NCI-H1092 (cell line): ENCODE measurements around the gene ZNF579.

ENCODE experiments used
- DNase-seq: peaks from one replicate; lab custom pipeline; 2025; lab: John Stamatoyannopoulos, UW

The ZNF579 gene

DNA sequence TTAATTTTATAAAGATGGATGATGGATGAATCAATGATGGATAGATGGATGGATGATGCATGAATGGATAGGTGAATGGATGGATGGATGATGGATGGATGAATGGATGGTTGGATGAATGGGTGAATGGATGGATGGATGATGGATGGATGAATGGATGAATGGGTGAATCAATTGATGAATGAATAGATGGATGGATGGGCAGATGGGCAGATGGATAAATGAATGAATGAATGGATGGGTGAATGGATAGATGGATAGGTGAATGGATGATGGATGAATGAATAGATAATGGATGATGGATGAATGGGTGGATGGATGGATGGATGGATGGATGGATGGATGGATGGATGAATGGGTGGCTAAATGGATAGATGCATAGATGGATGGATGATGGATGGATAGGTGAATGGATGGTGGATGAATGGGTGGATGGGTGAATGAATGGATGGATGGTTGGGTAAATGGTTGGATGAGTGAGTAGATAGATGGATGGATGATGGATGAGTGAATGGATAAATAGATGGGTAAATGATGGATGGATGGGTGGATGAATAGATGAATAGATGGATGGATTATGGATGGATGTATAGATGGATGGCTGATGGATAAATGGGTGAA is 12.8 kb downstream of the ZNF579 start:
- DNase-seq = no peak

DNA sequence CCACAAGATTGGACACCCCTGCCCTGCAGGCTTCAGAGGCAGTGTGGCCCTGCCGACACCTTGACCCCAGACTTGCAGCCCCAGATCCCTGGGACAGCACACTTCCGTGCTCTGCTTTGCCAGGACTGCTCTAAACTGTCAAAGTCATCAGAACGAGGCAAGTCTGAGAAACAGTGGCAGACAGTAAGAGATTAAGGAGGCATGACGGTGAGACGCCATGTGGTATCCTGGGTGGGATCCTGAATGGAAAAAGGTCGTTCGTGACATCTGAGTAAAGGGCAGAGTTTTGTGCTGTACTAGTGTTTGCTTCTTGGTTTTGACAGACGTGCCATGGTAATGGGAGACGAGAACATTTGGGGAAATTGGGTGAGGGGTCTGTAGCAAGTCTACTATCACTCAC is 13.8 kb downstream of the ZNF579 start:
- no peak for DNase-seq

GRCh38 chr19:55563261-55563690 is 17.4 kb downstream of the ZNF579 start:
- DNase-seq = peak; percentile 35

DNA sequence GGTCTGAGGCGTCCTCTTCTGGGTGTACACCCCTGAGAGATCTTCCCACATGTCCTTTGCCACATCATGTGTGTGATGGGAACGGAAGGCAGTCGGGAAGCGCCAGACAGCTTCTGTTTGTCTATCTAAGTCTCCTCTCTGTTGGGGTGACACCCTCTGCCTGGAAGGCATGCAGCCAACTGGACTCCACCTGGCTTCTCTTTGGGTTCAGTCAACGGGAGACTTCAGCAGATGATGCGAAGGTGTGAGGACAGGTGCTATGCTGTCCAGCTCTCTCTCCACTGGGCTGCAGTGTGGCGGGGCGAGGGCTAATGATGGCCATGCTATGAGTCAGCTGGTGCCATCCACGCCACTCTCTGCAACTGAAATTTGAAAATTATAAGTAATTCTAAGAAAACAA is 21.0 kb downstream of the ZNF579 start:
- no peak for DNase-seq

DNA sequence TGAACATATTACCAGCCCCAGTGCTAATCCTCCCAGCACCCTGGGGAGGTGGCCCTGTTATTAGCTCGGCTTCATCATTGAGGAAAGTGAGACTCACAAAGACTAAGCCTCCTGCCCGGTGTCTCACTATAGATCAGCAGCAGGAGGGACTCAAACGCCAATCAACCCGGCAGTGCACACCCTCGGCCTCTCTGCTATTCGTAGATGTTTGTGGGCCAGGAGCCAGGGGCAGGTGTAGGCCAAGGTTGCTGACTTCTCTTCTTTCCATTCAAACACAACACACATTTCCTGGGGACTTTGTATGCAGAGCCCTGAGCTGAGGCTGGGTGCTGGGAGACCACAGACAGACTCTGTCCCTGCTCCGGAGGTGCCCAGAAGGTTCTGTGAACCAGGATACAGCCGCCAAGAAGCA is 25.9 kb downstream of the ZNF579 start:
- DNase-seq = no peak

- no peak for DNase-seq
Observed at GRCh38 chr19:55554302-55554701, 26.3 kb downstream of the ZNF579 start.

DNA sequence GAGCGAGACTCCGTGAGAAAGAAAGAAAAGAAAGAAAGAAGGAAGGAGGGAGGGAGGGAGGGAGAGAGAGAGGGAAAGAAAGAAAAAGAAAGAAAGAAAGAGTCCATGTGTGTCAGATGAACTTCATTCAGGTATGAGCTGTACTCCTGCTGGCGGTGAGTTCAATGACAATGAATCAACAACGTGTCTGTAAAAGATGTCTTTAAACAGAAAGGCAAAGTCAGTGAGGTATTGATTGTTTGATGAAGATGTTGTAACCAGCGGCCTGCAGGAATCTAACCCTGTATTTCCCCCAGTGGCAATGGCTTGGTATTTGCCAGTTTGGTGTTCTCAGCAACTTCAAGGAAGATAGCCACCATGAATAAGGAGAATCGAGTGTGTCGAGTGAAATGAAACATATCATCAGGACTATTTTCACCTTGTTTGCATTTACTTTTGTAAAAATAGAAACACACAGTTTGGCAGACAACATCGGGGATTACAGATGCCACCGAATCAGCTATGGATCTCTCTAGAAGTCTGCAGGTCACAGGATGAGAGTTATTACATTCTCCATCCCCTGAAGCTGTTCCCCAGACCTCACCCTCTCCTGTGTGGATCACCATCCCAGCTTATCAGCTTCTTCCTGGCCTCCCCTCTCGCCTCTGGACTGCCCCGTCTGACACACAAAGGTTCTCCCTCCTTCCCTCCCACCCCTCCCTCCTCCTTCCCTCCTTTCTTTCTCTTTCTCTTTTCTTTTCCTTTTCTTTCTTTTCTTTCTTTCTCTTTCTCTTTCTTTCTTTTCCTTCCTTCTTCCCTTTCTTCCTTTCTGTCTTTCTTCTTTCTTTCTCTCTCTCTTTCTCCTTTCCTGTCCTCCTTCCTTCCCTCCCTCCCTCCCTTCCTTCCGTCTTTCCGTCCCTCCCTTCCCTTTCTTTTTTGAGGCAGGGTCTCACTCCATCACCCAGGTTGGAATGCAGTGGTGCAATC is 27.1 kb downstream of the ZNF579 start:
- no peak for DNase-seq

- no peak for DNase-seq
Observed at GRCh38 chr19:55552620-55553019, 28.0 kb downstream of the ZNF579 start.

DNA sequence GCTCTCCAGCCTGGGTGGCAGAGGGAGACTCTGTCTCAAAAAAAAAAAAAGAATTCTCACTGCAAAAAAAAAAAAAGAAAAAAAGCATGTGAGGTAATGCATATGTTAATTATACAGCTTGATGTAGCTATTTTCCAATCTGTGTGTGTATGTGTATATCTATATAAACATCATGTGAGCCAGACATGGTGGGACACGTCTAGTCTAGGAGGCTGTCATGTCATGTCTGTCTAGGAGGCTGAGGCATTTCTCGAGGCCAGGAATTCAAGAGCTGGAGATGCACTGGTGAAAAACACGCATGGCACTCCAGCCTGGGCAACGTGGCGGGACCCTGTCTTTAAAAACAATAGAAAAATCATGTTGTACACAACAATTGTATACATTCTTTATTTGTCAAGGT is 28.4 kb downstream of the ZNF579 start:
- no peak for DNase-seq

DNA sequence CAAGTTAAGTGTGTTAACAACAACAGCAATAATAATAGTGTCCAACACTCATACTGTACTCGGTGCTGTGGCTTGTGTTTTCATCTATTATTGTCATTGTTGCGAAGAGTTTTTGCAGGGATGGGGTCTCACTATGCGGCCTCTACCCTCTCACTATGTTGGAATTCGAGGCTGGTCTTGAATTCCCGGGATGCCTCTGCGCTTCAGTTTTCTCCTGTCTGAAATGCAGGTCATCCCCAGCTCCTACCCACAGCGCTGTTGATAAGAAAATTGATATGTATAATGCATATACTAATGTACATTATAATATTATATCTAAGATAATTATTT is 30.4 kb downstream of the ZNF579 start:
- DNase-seq = no peak

GRCh38 chr19:55549500-55550320 is 30.9 kb downstream of the ZNF579 start:
- DNase-seq = no peak

GRCh38 chr19:55546822-55547614 is 33.6 kb downstream of the ZNF579 start:
- no peak for DNase-seq

DNA sequence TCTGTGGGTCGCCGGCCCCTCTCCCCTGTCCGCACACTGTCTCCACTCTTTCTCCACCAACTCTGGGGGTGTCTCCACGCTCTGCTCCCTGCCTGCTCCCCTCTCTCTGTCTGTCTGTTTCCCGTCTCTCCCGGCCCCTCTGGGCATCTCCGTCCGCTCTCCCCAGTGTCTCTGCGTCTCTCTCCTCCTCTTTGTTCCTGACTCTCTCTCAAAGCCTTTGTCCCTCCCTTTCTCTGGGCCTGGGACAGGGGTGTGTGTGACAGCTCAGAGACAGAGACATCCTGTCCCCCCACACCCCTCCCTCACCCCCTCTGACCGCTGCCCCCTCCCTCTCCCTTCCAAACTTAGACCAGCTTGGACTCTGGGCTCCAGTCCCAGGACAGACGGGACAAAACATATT is 34.6 kb downstream of the ZNF579 start:
- no peak for DNase-seq

DNA sequence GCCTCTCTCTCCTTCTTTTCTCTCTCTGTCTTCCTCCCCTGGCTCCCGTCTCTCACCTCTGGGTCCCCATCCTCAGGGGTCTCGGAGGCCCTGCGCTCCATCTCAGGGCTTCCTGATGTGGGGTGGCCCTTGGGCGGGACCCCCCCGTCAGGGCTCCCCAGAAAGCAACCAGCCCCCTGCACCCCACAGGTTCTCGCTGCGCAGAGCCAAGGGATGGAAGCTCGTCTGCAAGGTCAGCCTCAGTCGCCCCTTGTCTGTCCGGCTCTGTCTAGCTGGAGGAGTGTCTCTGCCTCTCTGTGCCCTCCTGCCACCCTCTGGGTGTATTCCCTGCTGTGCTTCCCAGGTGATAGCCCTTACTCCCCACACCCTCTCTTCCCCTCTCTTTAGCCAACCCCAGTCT is 35.2 kb downstream of the ZNF579 start, which contains the start of gene SBK3:
Gene SBK3, minus strand, starts transcription at position 101 of the 400 bp plus-strand sequence. Its CDS starts 0 bp downstream, at position 101.
- DNase-seq = no peak

GRCh38 chr19:55544776-55545439 is 35.7 kb downstream of the ZNF579 start:
- DNase-seq = no peak

- DNase-seq = no peak
Observed at GRCh38 chr19:55544014-55544413, 36.6 kb downstream of the ZNF579 start.

DNA sequence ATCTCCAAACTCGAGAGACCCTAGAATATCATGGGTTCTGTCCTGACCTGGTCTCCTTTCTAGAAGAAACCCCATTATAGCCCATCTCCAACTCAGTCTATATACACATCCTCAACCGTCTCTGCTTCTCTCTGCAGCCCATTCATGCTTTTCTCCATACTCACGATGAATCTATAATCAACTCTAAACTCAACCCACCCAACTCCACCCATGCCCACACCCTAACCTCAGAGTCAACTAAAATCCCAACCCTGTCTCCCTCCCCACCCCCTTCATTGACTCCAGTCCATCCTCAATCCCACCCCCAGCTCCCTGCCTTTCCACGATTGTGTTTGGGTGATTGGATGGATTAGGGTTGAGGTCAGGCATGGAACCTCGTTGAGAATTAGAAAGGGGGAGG is 37.1 kb downstream of the ZNF579 start:
- no peak for DNase-seq

GRCh38 chr19:55542292-55542855 is 38.3 kb downstream of the ZNF579 start:
- DNase-seq = no peak

- DNase-seq = no peak
Observed at GRCh38 chr19:55541091-55541490, 39.6 kb downstream of the ZNF579 start.

GRCh38 chr19:55540619-55541018 is 40.0 kb downstream of the ZNF579 start:
- DNase-seq = no peak
